Activated naive CD4-positive, alpha-beta T cell treated with anti-CD3 and anti-CD28 coated beads, Interleukin-2, amount 50 U/mL, for 72 hours (primary cell): ENCODE data around the gene SIGLEC14. TPM values are rescaled to one million over a fixed set of nuclear protein-coding genes. Genes with fewer than 3 reads are reported as not detected.
"Not testable (repeated sequence)": the region's sequence is repeated elsewhere in the genome, so short reads cannot be mapped to it uniquely, and the experiment has no call there.

Experiments
- ATAC-seq, 2 donors: fragments of 150-1000 bp; cut with Tn5 transposase; 2 replicates each; pipeline ENCODE4 v1.10.0; 2021; ENCODE audit warnings: mild to moderate bottlenecking in 2 of 2, moderate library complexity in 2 of 2
- DNase-seq, 2 donors: peaks; one replicate each; pipeline ENCODE4 v3.0.0; 2021 to 2022; ENCODE audit warnings: low spot score in 2 of 2
- H3K27ac Mint-ChIP-seq, 2 donors: one replicate each; pipeline ENCODE4 v1.8.0; 2022; ENCODE audit warnings: mild to moderate bottlenecking in 2 of 2, mixed read lengths in 2 of 2
- H3K36me3 Mint-ChIP-seq, 2 donors: one replicate each; pipeline ENCODE4 v1.8.0; 2022; ENCODE audit warnings: mixed read lengths in 2 of 2
- H3K9me3 Mint-ChIP-seq, 2 donors: one replicate each; pipeline ENCODE4 v1.8.0; 2022; ENCODE audit warnings: mixed read lengths in 2 of 2
- total RNA-seq, 2 donors: library from RNA; stranded (reverse); gene quantifications; one replicate each; pipeline ENCODE4 v1.2.3, GENCODE V29; 2022

SIGLEC14 gene
- total RNA-seq, 2 donors from 2014 or later = 0.47 TPM; not detected in 1

DNA sequence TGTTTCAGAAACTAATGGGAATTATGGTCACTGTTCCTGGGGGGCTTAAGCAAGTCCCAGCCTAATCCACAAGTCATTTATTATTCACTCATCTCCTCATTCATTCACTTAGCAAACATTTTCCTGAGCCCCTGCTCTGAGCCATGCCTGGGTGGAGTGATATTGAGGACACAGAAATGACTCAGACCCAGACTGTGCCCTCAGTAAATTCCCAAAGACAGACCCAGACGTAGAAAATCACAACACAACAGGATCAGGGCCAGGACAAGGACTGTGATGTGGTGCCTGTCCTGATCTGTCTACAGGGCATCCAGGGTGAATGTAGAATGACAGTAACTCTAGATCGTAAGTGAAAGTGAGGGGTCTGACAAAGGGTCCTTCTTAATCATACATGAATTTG lies 39.5 kb upstream of the SIGLEC14 start:
- DNase-seq (no peak), ATAC-seq (no peak)
- peaks cover 7 to 21% of the 10 kb centered on the region in 2 donors for H3K9me3 Mint-ChIP-seq
- H3K27ac Mint-ChIP-seq = no peak overlapping the region
- H3K36me3 Mint-ChIP-seq = peaks cover 7 to 9% of the 10 kb centered on the region in 2 donors

DNA sequence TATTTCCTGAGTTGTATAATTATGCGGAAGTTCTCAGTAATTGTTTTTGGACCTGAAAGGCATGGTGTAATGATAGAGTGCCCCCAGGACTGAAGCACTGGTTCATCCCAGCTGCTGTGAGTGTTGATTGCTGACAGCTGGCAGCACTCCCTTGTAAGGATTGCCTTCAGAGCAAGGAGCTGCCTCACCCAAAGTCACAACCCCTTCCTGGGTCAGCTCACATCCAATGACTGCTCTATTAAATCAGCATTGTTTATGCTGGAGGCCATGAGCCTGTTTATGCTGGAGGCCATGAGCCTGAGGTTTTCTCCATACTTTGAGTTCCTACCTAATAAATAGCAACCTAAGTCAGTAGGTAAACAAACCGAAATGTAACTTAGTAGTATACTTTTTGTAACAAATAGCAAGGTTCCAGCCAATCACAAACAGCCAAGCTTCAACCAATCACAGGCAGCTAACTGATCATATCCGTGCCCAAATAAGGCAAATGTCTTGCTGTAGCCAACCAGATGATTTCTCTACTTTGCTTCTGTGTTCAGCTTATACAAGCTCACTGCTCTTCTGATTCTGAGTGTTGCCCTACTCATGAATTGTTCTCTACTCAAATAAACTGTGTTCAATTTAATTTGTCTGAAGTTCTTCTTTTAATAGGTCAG lies 34.8 kb upstream of the SIGLEC14 start:
- Mint-ChIP-seq H3K9me3 (peaks cover 11 to 25% of the 10 kb centered on the region in 2 donors), H3K36me3 (peaks cover 10 to 14% of the 10 kb centered on the region in 2 donors), H3K27ac (no peak overlapping the region)
- ATAC-seq (no peak), DNase-seq (no peak)

DNA sequence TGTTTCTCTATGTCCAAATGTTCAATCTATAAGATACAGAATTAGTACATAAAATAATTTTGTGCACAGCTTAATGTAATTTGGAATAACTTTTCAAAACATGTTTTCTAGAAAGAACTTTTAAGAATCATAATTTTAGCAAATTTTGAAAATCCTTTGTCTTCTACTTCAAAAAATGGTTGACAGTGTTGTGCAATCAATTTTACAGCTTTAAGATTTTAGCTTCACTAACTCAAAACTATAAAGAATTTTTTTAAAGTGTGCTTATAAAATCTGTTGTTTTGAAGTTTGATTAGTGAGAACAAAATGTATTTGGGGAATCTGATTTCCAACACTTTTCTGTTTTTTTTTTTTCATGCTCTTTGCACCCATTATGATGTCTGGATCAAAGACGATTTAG lies 33.8 kb upstream of the SIGLEC14 start:
- Mint-ChIP-seq H3K27ac (no peak overlapping the region), H3K36me3 (peaks cover 14 to 21% of the 10 kb centered on the region in 2 donors), H3K9me3 (peaks cover 17 to 18% of the 10 kb centered on the region in 2 donors)
- no peak for ATAC-seq
- no peak for DNase-seq

DNA sequence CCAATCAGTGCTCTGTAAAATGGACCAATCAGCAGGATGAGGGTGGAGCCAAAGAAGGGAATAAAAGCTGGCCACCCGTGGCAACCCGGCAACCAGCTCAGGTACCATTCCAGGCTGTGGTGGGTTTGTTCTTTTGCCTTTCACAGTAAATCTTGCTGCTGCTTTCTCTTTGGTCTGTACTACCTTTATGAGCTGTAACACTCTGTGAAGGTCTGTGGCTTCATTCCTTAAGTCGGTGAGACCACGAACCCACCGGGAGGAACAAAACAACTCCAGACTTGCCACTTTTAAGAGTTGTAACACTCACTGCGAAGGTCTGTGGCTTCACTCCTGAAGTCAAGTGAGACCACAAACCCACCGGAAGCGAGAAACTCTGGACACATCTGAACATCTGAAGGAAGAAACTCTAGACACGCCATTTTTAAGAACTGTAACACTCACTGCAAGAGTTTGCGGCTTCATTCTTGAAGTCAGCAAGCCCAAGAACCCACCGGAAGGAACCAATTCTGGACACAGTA lies 30.0 kb upstream of the SIGLEC14 start:
- Mint-ChIP-seq H3K9me3 (peaks cover 10% of the 10 kb centered on the region in 2 donors), H3K36me3 (peaks cover 7 to 14% of the 10 kb centered on the region in 2 donors), H3K27ac (peak overlapping the region; percentile 57 to 84)
- peak; percentile 92 to 94 for ATAC-seq
- DNase-seq = peak in 1 of 2 donors; percentile 41

DNA sequence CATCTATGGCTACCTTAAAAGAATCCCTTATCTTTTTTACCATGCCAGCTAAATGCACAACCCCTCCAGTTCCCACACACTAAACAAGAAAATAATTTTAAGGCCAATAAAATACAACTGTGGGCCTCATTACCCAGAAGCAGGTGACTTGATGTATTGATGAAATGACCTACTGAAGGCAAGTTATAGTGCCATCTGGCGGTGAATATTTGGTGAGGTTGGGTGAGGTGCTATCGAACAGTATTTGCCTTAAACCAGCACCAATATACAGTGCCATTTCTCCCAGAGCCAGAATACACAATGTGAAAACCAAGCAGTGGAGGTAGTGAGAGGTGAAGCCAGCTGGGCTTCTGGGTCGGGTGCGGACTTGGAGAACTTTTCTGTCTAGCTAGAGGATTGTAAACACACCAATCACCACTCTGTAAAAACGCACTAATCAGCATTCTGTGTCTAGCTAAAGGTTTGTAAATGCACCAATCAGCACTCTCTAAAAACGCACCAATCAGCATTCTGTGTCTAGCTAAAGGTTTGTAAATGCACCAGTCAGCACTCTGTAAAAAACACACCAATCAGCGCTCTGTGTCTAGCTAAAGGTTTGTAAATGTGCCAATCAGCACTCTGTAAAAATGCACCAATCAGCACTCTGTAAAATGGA lies 29.4 kb upstream of the SIGLEC14 start:
- H3K9me3 Mint-ChIP-seq = peaks cover 10% of the 10 kb centered on the region in 2 donors
- H3K27ac Mint-ChIP-seq = peak overlapping the region; percentile 57 to 84
- peaks cover 7 to 11% of the 10 kb centered on the region in 2 donors for H3K36me3 Mint-ChIP-seq
- not testable (repeated sequence) for DNase-seq, ATAC-seq

DNA sequence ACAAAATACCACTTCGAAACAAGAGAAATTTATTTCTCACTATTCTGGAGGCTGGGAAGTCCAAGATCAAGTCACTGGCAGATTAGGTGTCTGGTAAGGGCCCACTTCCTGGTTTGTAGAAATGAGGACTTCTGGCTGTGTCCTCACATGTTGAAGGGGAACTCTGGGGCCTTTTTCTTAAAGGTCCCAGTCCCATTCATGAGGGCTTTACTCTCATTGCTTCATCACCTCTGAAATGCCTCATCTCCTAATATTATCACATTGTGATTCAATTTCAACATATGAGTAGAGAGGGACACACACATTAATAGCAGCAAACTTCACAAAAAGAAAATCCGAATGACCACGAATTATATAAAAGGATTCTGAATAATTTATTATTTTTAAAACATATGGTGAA lies 21.6 kb upstream of the SIGLEC14 start:
- ATAC-seq (no peak), DNase-seq (no peak)
- Mint-ChIP-seq H3K36me3 (no peaks in the 10 kb centered on the region), H3K27ac (no peak overlapping the region), H3K9me3 (no peaks in the 10 kb centered on the region)

DNA sequence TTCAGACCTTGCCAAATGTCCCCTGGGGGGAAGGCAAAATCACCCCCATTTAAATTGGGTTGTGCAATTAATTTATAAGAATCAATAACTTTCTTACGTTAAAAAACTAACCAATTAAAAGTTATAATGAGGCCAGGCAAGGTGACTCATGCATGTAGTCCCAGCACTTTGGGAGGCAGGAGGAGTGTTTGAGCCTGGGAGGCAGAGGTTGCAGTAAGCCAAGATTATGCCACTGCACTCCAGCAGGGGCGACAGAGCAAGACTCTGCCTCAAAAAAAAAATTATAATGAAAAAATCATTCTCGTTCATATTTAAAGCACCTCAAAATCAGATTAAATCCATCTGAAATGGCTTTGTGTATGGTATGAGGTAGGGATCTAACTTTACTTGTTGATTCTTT lies 18.4 kb upstream of the SIGLEC14 start:
- ATAC-seq (no peak), DNase-seq (no peak)
- Mint-ChIP-seq H3K27ac (no peak overlapping the region), H3K36me3 (no peaks in the 10 kb centered on the region), H3K9me3 (no peaks in the 10 kb centered on the region)

DNA sequence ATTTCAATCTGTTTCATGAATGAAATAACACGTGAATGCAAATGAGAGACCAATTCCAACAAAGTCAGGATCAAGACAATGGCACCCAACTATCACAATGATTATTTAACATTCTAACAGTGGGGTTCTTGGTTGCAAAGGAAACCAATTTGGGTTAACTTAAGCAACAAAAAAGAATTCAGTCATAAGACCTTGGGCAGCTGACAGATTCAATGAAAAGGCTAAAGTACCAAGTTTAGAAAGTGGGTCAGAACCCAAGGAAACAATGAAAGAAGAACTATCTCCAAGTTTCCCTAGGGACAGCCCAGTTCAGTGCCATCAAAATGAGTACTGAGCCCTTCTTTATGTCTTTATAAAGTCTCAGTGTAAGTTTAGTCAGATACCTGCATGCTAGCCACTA lies 17.5 kb upstream of the SIGLEC14 start:
- H3K27ac Mint-ChIP-seq = no peak overlapping the region
- no peaks in the 10 kb centered on the region for H3K36me3 Mint-ChIP-seq
- no peaks in the 10 kb centered on the region for H3K9me3 Mint-ChIP-seq
- ATAC-seq (no peak), DNase-seq (no peak)

DNA sequence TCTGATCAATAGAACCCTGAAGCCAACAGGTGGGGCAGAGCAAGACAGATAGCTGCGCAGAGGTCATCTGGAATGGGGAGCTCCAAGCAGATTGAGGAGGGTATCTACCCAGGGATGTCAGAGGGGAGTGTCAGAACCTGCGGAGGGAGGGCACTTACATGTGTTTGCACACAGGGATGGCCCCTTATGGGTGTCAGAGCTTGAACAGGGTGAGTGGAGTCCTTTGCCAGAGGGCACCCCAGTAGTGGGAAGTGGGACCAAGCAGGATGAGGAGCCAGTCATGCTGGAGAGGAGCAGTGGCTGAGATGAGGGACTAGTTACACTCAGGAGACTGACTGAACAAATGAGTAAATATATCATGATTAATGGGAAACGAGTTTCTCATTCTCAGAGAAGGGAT lies 17.0 kb upstream of the SIGLEC14 start:
- DNase-seq (no peak), ATAC-seq (no peak)
- no peaks in the 10 kb centered on the region for H3K9me3 Mint-ChIP-seq
- H3K27ac Mint-ChIP-seq = no peak overlapping the region
- no peaks in the 10 kb centered on the region for H3K36me3 Mint-ChIP-seq

DNA sequence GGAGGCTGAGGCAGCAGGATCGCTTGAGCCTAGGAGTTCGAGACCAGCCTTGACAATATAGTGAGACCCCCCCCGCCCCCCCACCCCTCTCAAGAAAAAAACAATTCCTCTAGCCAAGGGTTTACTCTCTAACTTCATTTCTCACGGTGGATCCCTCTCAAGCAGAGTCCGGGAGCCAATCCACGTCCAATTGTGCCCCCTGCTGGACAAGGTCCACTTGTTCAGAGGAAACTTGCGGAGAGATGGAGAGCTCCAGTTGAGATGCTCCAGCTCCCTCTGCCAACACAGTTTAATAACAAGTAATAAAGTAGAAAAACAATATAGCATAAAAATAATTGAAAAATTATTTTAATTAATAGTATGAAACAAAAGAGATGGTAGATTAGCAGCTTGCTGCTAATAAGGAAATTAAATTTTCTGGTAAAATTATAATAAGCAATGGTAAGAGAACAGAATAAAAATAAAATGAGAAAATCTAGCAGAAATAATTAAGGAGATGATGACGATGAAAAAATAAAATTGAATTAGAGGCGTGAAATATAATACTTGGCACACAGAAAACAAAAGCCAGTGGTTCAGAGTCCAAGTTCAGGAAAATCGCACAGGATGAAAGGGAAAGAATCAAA lies 14.5 kb upstream of the SIGLEC14 start:
- DNase-seq = peak in 1 of 2 donors; percentile 63

DNA sequence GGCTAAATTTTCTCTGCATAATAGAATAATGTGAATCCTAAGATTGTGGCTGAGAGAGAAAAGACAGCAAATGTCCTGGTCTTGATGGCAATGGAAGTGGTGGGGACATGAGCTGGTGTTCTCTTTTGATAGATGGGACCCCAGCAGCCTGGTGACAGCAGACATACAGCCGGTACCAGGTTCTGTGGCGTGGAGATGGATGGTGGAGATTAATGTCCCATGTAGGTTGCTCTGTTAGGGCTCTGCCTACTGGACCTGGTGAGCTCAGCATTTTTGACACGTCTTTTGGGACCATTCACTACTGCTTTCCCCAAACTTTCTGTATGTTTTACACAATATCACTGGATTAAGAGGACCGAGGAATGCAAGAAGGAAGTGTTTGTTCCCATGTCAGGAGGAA lies 8.2 kb upstream of the SIGLEC14 start:
- ATAC-seq = no peak

More for the DNA sequence above, 14.5 kb upstream of the SIGLEC14 start:
- peak; percentile 55 to 56 for ATAC-seq
- no peaks in the 10 kb centered on the region for H3K9me3 Mint-ChIP-seq
- no peak overlapping the region for H3K27ac Mint-ChIP-seq
- H3K36me3 Mint-ChIP-seq = no peaks in the 10 kb centered on the region

DNA sequence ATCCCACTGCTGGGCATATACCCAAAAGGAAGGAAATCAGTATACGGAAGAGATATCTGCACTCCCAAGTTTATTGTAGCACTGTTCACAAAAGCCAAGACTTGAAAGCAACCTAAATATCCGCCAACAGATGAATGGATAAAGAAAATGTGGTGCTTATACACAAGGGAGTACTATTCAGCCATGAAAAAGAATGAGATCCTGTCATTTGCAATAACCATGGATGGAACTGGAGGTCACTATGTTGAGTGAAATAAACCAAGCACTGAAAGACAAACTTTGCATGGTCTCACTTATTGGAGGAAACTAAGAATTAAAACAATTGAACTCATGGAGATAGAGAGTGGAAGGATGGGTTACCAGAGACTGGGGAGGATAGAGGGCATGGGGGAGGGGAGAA lies 6.5 kb upstream of the SIGLEC14 start:
- no peaks in the 10 kb centered on the region for H3K36me3 Mint-ChIP-seq
- ATAC-seq = no peak

More for the DNA sequence above, 8.2 kb upstream of the SIGLEC14 start:
- H3K36me3 Mint-ChIP-seq = no peaks in the 10 kb centered on the region
- DNase-seq = no peak
- H3K9me3 Mint-ChIP-seq = no peaks in the 10 kb centered on the region
- no peak overlapping the region for H3K27ac Mint-ChIP-seq

DNA sequence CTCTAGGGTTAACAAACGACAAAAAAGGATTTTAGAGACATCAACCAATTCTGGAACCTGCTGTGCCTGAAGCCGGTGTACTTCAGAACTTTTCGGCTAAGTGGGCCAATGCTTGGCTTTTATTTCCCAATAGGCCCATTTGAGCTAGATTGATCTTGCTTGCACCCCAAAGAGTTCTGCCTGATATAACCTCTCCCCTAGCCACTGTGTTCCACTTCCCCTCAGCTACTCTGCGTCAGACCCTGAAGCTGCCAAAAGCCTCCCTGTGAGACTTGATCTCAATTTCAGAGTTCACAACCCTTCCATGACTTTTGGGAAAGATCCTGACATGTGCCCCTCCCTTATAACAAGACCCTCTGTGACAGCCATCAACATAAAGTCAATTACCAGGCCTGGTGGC lies 5.6 kb upstream of the SIGLEC14 start:
- H3K36me3 Mint-ChIP-seq = no peaks in the 10 kb centered on the region
- no peaks in the 10 kb centered on the region for H3K9me3 Mint-ChIP-seq
- DNase-seq = no peak
- no peak for ATAC-seq
- H3K27ac Mint-ChIP-seq = no peak overlapping the region

More for the DNA sequence above, 6.5 kb upstream of the SIGLEC14 start:
- Mint-ChIP-seq H3K9me3 (no peaks in the 10 kb centered on the region), H3K27ac (no peak overlapping the region)
- DNase-seq = no peak

DNA sequence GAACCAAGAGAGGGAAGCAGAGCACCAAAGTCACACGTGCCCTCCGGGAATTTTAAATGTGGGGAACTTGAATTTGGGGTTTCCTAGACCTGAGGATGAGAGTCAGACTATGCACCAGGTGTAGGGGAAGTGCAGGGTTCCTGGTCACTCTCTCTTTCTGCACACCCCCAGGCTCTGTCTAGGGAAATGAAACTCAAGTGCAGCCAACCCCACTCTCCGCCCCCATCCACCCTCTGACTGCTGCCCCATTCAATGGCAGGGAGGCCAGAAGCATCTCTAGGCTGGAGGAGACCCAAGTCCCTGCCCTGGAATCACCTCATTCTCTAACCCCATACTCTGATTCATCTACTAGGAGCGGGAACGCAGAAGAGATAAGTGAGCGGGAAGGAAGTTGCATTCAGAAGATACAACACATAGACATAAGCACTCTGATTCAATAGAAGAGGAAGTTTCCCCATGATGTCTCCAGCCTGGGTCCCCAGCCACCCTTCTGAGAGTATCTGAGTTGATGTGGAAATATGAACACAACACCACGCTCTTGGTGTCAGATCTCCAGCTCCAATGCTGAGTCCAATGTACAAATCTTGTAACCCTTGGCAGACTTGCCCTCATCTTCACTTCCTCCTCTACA lies 4.7 kb upstream of the SIGLEC14 start:
- no peak overlapping the region for H3K27ac Mint-ChIP-seq
- no peak for DNase-seq
- H3K9me3 Mint-ChIP-seq = no peaks in the 10 kb centered on the region
- H3K36me3 Mint-ChIP-seq = no peaks in the 10 kb centered on the region
- ATAC-seq = no peak

DNA sequence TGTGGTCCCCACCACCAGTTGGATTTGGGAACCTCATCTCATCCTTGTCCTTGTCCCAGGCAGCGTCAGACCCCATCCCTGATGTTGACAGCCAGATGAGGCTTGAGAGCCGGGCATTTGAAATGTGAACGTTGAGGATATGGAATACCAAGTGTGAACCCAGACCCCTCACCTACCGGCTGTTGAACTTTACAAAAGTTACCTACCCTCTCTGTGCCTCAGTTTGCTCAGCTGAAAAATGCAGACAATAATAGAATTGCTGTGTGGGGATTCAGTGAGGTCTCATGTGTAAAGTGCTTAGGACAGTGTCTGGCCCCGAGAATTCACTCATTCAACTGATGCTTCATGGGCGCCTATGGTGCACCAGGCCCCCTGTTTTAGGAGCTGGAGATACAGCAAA lies 693 bp upstream of the SIGLEC14 start:
- no peak for ATAC-seq
- H3K36me3 Mint-ChIP-seq = no peaks in the 10 kb centered on the region
- H3K9me3 Mint-ChIP-seq = no peaks in the 10 kb centered on the region
- DNase-seq = no peak
- no peak overlapping the region for H3K27ac Mint-ChIP-seq

DNA sequence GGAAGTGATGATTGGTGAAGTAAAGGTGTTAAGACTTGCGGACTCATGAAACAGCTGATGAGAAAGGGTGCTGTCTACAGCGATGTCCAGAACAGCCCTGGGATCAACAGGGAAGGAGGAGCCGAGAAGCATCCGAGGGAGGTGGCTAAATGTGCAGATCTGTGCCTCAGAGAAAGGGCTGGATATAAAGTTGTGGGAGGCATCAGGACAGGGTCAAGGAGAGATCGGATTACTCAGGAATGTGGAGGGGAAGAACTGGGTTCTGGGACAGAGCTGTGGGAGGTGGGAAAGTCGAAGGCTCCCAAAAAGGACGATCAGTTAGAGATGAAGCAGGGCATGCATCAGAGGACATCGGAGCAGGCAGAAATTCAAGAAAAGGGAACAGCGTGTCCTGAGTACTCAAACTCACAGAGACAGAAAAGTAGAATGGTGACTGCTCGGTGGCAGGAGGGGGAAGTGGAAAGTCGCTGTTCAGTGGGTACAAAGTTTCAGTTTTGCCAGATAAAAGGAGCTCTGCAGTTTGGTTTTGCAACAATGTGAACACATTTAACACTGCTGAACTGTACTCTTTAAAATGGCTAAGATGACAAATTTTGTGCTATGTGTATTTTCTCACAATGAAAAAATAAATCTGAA lies 1.9 kb downstream of the SIGLEC14 start:
- DNase-seq (no peak), ATAC-seq (no peak)
- no peaks in the 10 kb centered on the region for H3K9me3 Mint-ChIP-seq
- H3K36me3 Mint-ChIP-seq = no peaks in the 10 kb centered on the region
- H3K27ac Mint-ChIP-seq = peak overlapping the region in 1 of 2 donors; percentile 16
